RWPE2 (cell line): ENCODE results near the gene IL23A.

ENCODE experiments used
- ATAC-seq: fragments of 200-7000 bp; cut with Tn5 transposase; 3 replicates; pipeline ENCODE4 v1.9.1; 2021; ENCODE audit warnings: low read depth
- DNase-seq: peaks from one replicate; pipeline ENCODE4 v3.0.0-alpha.2; 2020; ENCODE audit warnings: low spot score
- H3K27ac ChIP-seq: fragments of 450-650 bp; 2 replicates; pipeline ENCODE4 v1.5.1; 2017; ENCODE audit warnings: mild to moderate bottlenecking; ENCODE audit not compliant: poor library complexity, severe bottlenecking
- H3K27me3 ChIP-seq: fragments of 250-450 bp; sonication (Bioruptor Pico); 2 replicates; pipeline ENCODE4 v1.5.1; 2021; ENCODE audit warnings: mild to moderate bottlenecking, moderate library complexity; ENCODE audit not compliant: insufficient read depth, poor library complexity, severe bottlenecking
- H3K36me3 ChIP-seq: fragments of 250-450 bp; sonication (Bioruptor Pico); 2 replicates; pipeline ENCODE4 v1.5.1; 2020; ENCODE audit warnings: low read depth, mild to moderate bottlenecking, moderate library complexity
- H3K4me1 ChIP-seq: fragments of 250-450 bp; sonication (Bioruptor Pico); 2 replicates; pipeline ENCODE4 v1.5.1; 2021; ENCODE audit warnings: mild to moderate bottlenecking, moderate library complexity; ENCODE audit not compliant: insufficient read depth, poor library complexity, severe bottlenecking
- H3K4me3 ChIP-seq: fragments of 250-450 bp; sonication (Bioruptor Pico); 2 replicates; pipeline ENCODE4 v1.5.1; 2021; ENCODE audit warnings: mild to moderate bottlenecking, moderate library complexity; ENCODE audit not compliant: severe bottlenecking
- H3K9me3 ChIP-seq: fragments of 250-450 bp; sonication (Bioruptor Pico); 2 replicates; pipeline ENCODE4 v1.5.1; 2021; ENCODE audit warnings: mild to moderate bottlenecking, moderate library complexity; ENCODE audit not compliant: severe bottlenecking
- TF ChIP-seq, protein P1 (sequence below): fragments of 450-650 bp; IDR thresholded peaks from one replicate; pipeline ENCODE4 v1.5.1; 2017; ENCODE audit warnings: mild to moderate bottlenecking, moderate library complexity; ENCODE audit not compliant: poor library complexity, severe bottlenecking

Gene IL23A

DNA sequence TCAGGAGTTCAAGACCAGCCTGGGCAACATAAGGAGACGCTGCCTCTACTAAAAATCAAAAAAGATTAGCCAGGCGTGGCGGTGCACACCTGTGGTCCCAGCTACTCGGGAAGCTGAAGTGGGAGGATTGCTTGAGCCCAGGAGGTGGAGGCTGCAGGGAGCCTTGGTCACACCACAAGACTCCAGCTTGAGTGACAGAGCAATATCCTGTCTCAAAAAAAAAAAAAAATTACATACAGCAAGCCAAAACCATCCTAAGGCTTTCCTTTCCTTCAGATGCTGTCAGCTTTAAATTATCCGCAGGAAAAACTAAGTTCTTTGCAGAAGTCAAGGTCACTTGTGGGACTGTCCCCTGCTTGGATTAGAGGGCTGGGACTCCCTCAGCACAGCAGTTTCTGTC, 39.9 kb upstream of the IL23A start:
- ATAC-seq (no peak), DNase-seq (no peak)
- TF ChIP-seq, protein P1, sequence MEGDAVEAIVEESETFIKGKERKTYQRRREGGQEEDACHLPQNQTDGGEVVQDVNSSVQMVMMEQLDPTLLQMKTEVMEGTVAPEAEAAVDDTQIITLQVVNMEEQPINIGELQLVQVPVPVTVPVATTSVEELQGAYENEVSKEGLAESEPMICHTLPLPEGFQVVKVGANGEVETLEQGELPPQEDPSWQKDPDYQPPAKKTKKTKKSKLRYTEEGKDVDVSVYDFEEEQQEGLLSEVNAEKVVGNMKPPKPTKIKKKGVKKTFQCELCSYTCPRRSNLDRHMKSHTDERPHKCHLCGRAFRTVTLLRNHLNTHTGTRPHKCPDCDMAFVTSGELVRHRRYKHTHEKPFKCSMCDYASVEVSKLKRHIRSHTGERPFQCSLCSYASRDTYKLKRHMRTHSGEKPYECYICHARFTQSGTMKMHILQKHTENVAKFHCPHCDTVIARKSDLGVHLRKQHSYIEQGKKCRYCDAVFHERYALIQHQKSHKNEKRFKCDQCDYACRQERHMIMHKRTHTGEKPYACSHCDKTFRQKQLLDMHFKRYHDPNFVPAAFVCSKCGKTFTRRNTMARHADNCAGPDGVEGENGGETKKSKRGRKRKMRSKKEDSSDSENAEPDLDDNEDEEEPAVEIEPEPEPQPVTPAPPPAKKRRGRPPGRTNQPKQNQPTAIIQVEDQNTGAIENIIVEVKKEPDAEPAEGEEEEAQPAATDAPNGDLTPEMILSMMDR: no peak
- H3K27me3 ChIP-seq: no peaks in the 10 kb centered on the region
- H3K4me1 ChIP-seq: peaks cover 10% of the 10 kb centered on the region
- H3K9me3 ChIP-seq: no peaks in the 10 kb centered on the region
- peak overlapping the region; percentile 71 for H3K27ac ChIP-seq
- peak overlapping the region; percentile 98 for H3K4me3 ChIP-seq
- peaks cover 41% of the 10 kb centered on the region for H3K36me3 ChIP-seq

DNA sequence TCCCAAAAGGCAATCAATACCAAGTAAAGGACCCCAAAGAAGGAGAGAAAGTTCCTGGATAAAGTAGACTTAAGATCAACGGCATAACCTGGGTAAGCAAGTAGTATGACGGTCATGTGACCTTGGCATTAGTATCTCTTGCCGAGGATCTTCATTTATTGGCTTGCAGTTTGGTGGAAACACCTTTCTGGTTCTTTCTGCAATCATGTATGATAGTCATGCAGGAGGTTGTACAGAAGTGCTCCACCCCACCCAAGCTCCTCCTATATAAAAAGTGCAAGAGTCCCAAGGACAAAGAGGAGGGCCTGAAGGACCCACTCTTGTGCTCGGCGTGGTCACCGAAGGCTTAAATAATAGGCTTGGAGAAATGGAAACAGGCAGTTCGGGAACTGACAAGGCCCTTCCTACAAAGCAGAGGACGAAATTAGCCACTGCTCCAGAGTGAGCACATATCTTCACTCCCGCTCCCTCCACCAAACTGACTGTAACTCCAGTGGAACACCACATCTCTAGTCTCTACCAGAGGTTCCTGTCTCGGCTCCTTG, 39.3 kb upstream of the IL23A start:
- H3K4me1 ChIP-seq: peaks cover 10% of the 10 kb centered on the region
- TF ChIP-seq, protein P1: no peak
- no peaks in the 10 kb centered on the region for H3K9me3 ChIP-seq
- ATAC-seq (peak; percentile 20), DNase-seq (no peak)
- H3K36me3 ChIP-seq: peaks cover 41% of the 10 kb centered on the region
- peak overlapping the region; percentile 98 for H3K4me3 ChIP-seq
- H3K27ac ChIP-seq: peak overlapping the region; percentile 71
- no peaks in the 10 kb centered on the region for H3K27me3 ChIP-seq

DNA sequence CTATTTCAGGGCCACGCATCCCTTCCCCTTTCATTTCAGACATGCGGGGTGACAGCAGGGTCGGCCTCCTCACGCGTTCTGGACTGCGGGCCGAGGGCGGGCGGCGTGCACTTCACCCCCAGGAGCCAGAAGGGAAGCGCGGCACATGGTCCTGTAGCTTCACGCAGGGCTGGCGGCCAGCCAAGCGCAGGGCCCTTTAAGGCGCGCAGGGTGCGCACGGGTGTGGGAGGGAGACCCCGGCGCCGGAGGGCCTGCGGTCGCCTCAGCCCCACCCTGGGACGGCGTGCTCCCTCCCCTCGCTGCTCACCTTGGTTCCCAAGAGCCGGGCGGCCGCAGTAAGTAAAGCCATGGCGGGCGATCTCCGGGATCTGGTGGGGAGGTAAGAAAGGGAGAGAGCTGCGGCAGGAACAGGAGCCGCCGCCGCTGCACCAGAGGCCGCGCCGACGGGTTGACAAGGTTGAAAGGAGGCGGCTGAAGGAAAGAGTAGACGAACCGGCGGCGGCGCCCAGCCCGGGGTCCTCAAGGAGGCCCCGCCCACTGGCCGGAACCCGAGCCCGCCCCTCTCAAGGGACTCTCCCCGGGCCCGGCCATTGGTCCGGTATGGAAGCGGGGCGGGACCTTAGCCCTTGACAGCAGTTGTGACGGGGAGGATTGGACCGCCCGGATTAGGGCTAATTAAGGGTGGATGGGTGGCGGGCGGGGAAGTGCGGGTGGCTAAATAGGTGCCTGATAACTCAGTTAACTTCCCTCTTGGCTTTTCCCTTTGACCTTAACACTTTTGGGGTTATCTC, 38.6 kb upstream of the IL23A start, which contains the start of gene CS:
CS (minus strand) TSS at position 478 of the 791 bp plus-strand sequence; CDS start at position 349, 129 bp downstream.
- no peaks in the 10 kb centered on the region for H3K27me3 ChIP-seq
- H3K4me3 ChIP-seq: peak within 1 kb of the TSS; percentile 98
- DNase-seq (peak; percentile 99), ATAC-seq (peak; percentile 96)
- H3K4me1 ChIP-seq: peaks cover 10% of the 10 kb centered on the region
- TF ChIP-seq, protein P1: no peak
- H3K27ac ChIP-seq: peak within 1 kb of the TSS; percentile 71
- no peaks in the 10 kb centered on the region for H3K9me3 ChIP-seq
- H3K36me3 ChIP-seq: peaks cover 41% of the 10 kb centered on the region

DNA sequence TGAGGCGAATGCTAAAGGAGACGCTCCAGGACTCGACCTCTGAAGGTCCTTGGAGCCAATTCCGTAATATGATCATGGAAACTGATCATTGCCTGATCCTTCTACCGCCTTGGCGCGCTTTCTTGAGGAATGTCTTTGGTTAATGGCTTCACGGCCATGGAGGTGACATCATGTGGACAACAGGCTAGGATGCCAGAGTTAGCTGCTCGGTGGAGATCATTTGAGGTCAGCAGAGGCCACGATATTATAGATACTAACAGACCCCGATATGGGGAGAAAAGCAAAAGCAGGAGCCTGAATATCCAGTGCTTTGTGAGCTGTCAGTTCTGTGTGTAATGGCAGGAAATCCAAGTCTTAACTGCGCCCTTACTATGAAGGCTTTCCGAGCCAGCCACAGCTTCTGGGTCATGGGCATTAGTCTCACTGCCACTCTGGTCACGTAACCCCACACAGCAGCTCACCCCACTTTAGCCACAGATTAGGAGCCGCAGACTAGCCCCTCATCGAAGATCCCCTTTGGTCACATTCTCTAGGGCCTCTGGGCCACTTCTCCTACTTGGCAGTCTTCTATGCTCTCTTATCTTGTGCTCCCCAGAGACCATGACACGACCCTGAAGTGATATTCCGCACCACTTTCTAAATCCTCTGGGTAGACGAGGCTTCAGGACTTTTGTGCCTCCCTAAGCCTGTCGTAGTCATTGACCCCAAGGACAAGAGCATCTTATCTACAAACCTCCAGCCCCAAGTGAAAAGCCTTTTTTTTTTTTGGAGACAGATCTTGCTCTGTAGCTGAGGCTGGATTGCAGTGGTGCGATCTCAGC, 37.8 kb upstream of the IL23A start:
- DNase-seq (no peak), ATAC-seq (peak; percentile 4; the same call in 2 of the 3 replicates)
- H3K4me3 ChIP-seq: peak overlapping the region; percentile 98

More for the DNA sequence above, 37.8 kb upstream of the IL23A start:
- peaks cover 10% of the 10 kb centered on the region for H3K4me1 ChIP-seq
- no peaks in the 10 kb centered on the region for H3K27me3 ChIP-seq
- H3K36me3 ChIP-seq: peaks cover 40% of the 10 kb centered on the region
- TF ChIP-seq, protein P1: no peak
- peak overlapping the region; percentile 71 for H3K27ac ChIP-seq
- no peaks in the 10 kb centered on the region for H3K9me3 ChIP-seq
